Esophagus squamous epithelium (tissue), 4 donors: ENCODE results near the gene SAA4.

ENCODE experiments used
- CTCF ChIP-seq, 6 experiments: fragments of 450-650 bp in 4 of 6; fragments of 200-600 bp in 2 of 6; sonication (generic) in 2 of 6; IDR thresholded peaks; one replicate each; pipeline ENCODE4 v1.5.1; 2016 to 2019; ENCODE audit warnings: antibody characterized with exemption in 6 of 6, mild to moderate bottlenecking in 4 of 6, moderate library complexity in 4 of 6
- POLR2A ChIP-seq, 4 donors: fragments of 450-650 bp; IDR thresholded peaks; one replicate each; pipeline ENCODE4 v1.6.1; 2017; ENCODE audit warnings: antibody characterized with exemption in 4 of 4, mild to moderate bottlenecking in 4 of 4, moderate library complexity in 3 of 4

GRCh38 chr11:18222814-18223421 is 13.7 kb downstream of the SAA4 start:
- no peak for TF ChIP-seq CTCF (IDR thresholded peaks at IDR 0.05)
- no peak for TF ChIP-seq POLR2A (IDR thresholded peaks at IDR 0.05)
